GM10847 (cell line): Measurements from ENCODE around the gene CGNL1.

Experiments
- POLR2A ChIP-seq: IDR thresholded peaks from 2 replicates; pipeline ENCODE4 v1.6.1; 2011; ENCODE audit not compliant: insufficient read length; ENCODE audit errors: extremely low read depth

Gene CGNL1

GRCh38 chr15:57370929-57371328 is 5.4 kb upstream of the CGNL1 start:
- TF ChIP-seq POLR2A, result no peak

GRCh38 chr15:57373251-57373881 is 2.9 kb upstream of the CGNL1 start:
- no peak for TF ChIP-seq POLR2A

- no peak for TF ChIP-seq POLR2A
Observed at GRCh38 chr15:57373882-57374276, 2.4 kb upstream of the CGNL1 start.

GRCh38 chr15:57376696-57377477 is 582 bp downstream of the CGNL1 start:
- TF ChIP-seq POLR2A, result no peak

GRCh38 chr15:57377478-57377847 is 1.2 kb downstream of the CGNL1 start:
- no peak for TF ChIP-seq POLR2A

- no peak for TF ChIP-seq POLR2A
Observed at GRCh38 chr15:57379487-57379886, 3.2 kb downstream of the CGNL1 start.

GRCh38 chr15:57380854-57381253 is 4.5 kb downstream of the CGNL1 start:
- no peak for TF ChIP-seq POLR2A

- no peak for TF ChIP-seq POLR2A
Observed at GRCh38 chr15:57382215-57382614, 5.9 kb downstream of the CGNL1 start.

- no peak for TF ChIP-seq POLR2A
Observed at GRCh38 chr15:57382969-57383368, 6.7 kb downstream of the CGNL1 start.

GRCh38 chr15:57384024-57384423 is 7.7 kb downstream of the CGNL1 start:
- TF ChIP-seq POLR2A, result no peak

GRCh38 chr15:57384816-57385215 is 8.5 kb downstream of the CGNL1 start:
- no peak for TF ChIP-seq POLR2A

- no peak for TF ChIP-seq POLR2A
Observed at GRCh38 chr15:57385923-57386390, 9.7 kb downstream of the CGNL1 start.

GRCh38 chr15:57386976-57387375 is 10.7 kb downstream of the CGNL1 start:
- TF ChIP-seq POLR2A, result no peak

- no peak for TF ChIP-seq POLR2A
Observed at GRCh38 chr15:57387564-57388076, 11.3 kb downstream of the CGNL1 start.

- no peak for TF ChIP-seq POLR2A
Observed at GRCh38 chr15:57388464-57388863, 12.2 kb downstream of the CGNL1 start.

- TF ChIP-seq POLR2A, result no peak
Observed at GRCh38 chr15:57389991-57390390, 13.7 kb downstream of the CGNL1 start.
